ENCODE results near the gene KRTAP12-3. TPM values are rescaled to one million over a fixed set of nuclear protein-coding genes. Genes with fewer than 3 reads are reported as not detected.
"Not testable (repeated sequence)": the region's sequence is repeated elsewhere in the genome, so short reads cannot be mapped to it uniquely, and the experiment has no call there.

Gene KRTAP12-3
- polyA plus RNA-seq, 3 donors, result not detected

DNA sequence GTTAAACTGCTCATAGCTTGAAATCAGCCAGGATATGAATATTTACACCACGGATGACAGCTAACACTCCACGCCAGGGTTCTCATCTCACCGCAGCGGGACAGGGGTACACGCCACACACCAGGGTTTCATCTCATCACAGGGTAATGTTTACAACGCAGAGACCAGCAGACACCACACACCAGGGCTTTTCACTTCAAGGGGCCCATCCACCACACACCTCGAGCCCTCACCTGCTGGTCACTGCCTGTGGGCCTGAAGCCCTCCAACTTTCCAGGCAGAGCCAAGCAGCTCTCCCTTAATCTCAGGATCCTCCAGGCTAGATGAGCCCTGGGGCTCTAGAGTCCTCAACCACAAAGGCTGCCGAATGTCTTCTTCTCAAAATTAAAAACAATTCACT, 37.9 kb downstream of the KRTAP12-3 start:
- Histone ChIP-seq H3K27me3 (ENCODE audit: control insufficient read depth in 2 of 2, insufficient read depth in 2 of 2, low read length in 2 of 2) (peaks cover 0 to 39% of the 10 kb centered on the region in 2 donors), H3K4me1 (ENCODE audit: control insufficient read depth in 1 of 2, insufficient read depth in 2 of 2, low read length in 2 of 2) (no peaks in the 10 kb centered on the region), H2AFZ (ENCODE audit: insufficient read depth, low read depth, low read length, poor library complexity, severe bottlenecking) (no peak overlapping the region), H4K20me1 (ENCODE audit: insufficient read depth, low read length) (no peaks in the 10 kb centered on the region), H3K9ac (ENCODE audit: insufficient read depth, low read length, poor library complexity, severe bottlenecking) (no peak overlapping the region), H3K4me2 (replicated peaks; ENCODE audit: extremely low read depth, low read length, poor library complexity, severe bottlenecking) (no peak overlapping the region), H3K9me3 (replicated peaks in 1 of 2; ENCODE audit: control insufficient read depth in 1 of 2, insufficient read depth in 1 of 2, low read length in 2 of 2) (peaks cover 0 to 15% of the 10 kb centered on the region in 2 donors), H3K79me2 (ENCODE audit: insufficient read depth, low read length) (no peaks in the 10 kb centered on the region), H3K4me3 (replicated peaks in 1 of 3; ENCODE audit: low read depth in 2 of 3, low read length in 3 of 3) (no peak overlapping the region), H3K27ac (ENCODE audit: low read depth in 1 of 2, low read length in 2 of 2) (no peak overlapping the region), H3K36me3 (replicated peaks in 1 of 2; ENCODE audit: control insufficient read depth in 1 of 2, insufficient read depth in 2 of 2, low read length in 2 of 2) (no peaks in the 10 kb centered on the region)
- intact Hi-C loops (cut with micrococcal nuclease), result no loop called here
- Mint-ChIP-seq H3K9me3 (peaks cover 6 to 23% (median 16%) of the 10 kb centered on the region in 7 donors), H3K27me3 (ENCODE audit: low read depth in 3 of 3) (peaks cover 38 to 72% (median 50%) of the 10 kb centered on the region in 3 donors), H3K27ac (no peak overlapping the region), H3K4me1 (no peaks in the 10 kb centered on the region), H3K36me3 (no peaks in the 10 kb centered on the region), H3K4me3 (peak overlapping the region in 1 of 2 donors; percentile 46)
- WGBS (ENCODE audit: insufficient coverage), result 85% methylated on average over 8 of the region's 8 CpGs
- DNase-seq, result no peak
- TF ChIP-seq, protein P1, sequence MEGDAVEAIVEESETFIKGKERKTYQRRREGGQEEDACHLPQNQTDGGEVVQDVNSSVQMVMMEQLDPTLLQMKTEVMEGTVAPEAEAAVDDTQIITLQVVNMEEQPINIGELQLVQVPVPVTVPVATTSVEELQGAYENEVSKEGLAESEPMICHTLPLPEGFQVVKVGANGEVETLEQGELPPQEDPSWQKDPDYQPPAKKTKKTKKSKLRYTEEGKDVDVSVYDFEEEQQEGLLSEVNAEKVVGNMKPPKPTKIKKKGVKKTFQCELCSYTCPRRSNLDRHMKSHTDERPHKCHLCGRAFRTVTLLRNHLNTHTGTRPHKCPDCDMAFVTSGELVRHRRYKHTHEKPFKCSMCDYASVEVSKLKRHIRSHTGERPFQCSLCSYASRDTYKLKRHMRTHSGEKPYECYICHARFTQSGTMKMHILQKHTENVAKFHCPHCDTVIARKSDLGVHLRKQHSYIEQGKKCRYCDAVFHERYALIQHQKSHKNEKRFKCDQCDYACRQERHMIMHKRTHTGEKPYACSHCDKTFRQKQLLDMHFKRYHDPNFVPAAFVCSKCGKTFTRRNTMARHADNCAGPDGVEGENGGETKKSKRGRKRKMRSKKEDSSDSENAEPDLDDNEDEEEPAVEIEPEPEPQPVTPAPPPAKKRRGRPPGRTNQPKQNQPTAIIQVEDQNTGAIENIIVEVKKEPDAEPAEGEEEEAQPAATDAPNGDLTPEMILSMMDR (IDR thresholded peaks at IDR 0.05), result no peak

DNA sequence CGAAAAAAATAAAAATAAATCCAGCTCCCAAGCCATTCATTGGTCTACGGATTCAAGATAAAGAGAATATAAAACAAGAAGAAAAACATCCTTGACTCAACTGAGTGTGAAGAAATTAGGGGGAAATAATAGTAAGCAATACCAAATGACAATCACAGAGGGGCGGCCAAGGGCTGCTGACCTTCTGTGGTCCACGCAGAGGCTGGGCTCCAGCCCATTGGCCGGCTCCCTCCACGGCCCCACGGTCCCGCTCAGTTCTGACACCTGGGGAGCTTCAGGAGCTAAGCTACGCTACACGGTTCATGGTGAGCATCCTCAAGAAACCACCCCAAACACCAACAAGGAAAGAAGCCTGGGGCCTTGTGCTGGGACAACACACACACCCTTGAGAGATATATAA, 38.8 kb downstream of the KRTAP12-3 start:
- H4K20me1 ChIP-seq (ENCODE audit: insufficient read depth, low read length), result no peaks in the 10 kb centered on the region
- peaks cover 0 to 15% of the 10 kb centered on the region in 2 donors for H3K9me3 ChIP-seq (replicated peaks in 1 of 2; ENCODE audit: control insufficient read depth in 1 of 2, insufficient read depth in 1 of 2, low read length in 2 of 2)
- Mint-ChIP-seq H3K27ac (no peak overlapping the region), H3K9me3 (peaks cover 6 to 23% (median 16%) of the 10 kb centered on the region in 7 donors), H3K4me1 (no peaks in the 10 kb centered on the region), H3K36me3 (no peaks in the 10 kb centered on the region), H3K27me3 (ENCODE audit: low read depth in 3 of 3) (peaks cover 44 to 79% (median 52%) of the 10 kb centered on the region in 3 donors), H3K4me3 (no peak overlapping the region)
- H3K4me1 ChIP-seq (ENCODE audit: control insufficient read depth in 1 of 2, insufficient read depth in 2 of 2, low read length in 2 of 2), result no peaks in the 10 kb centered on the region
- no peak overlapping the region for H3K27ac ChIP-seq (ENCODE audit: low read depth in 1 of 2, low read length in 2 of 2)
- no peaks in the 10 kb centered on the region for H3K79me2 ChIP-seq (ENCODE audit: insufficient read depth, low read length)
- 81% methylated on average over 8 of the region's 10 CpGs for WGBS (ENCODE audit: insufficient coverage)
- H3K36me3 ChIP-seq (replicated peaks in 1 of 2; ENCODE audit: control insufficient read depth in 1 of 2, insufficient read depth in 2 of 2, low read length in 2 of 2), result no peaks in the 10 kb centered on the region
- no peak for DNase-seq
- no peak overlapping the region for H3K4me2 ChIP-seq (replicated peaks; ENCODE audit: extremely low read depth, low read length, poor library complexity, severe bottlenecking)
- TF ChIP-seq, protein P1 (IDR thresholded peaks at IDR 0.05), result no peak
- intact Hi-C loops (cut with micrococcal nuclease), result no loop called here
- peaks cover 0 to 39% of the 10 kb centered on the region in 2 donors for H3K27me3 ChIP-seq (ENCODE audit: control insufficient read depth in 2 of 2, insufficient read depth in 2 of 2, low read length in 2 of 2)
- H2AFZ ChIP-seq (ENCODE audit: insufficient read depth, low read depth, low read length, poor library complexity, severe bottlenecking), result no peak overlapping the region
- no peak overlapping the region for H3K9ac ChIP-seq (ENCODE audit: insufficient read depth, low read length, poor library complexity, severe bottlenecking)
- no peak overlapping the region for H3K4me3 ChIP-seq (replicated peaks in 1 of 3; ENCODE audit: low read depth in 2 of 3, low read length in 3 of 3)

DNA sequence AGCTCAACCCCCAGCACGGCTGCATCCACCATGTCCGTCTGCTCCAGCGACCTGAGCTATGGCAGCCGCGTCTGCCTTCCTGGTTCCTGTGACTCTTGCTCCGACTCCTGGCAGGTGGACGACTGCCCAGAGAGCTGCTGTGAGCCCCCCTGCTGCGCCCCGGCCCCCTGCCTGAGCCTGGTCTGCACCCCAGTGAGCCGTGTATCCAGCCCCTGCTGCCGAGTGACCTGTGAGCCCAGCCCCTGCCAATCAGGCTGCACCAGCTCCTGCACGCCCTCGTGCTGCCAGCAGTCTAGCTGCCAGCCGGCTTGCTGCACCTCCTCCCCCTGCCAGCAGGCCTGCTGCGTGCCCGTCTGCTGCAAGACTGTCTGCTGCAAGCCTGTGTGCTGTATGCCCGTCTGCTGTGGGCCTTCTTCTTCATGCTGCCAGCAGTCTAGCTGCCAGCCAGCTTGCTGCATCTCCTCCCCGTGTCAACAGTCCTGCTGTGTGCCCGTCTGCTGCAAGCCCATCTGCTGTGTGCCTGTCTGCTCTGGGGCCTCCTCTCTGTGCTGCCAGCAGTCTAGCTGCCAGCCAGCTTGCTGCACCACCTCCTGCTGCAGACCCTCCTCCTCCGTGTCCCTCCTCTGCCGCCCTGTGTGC, 39.6 kb downstream of the KRTAP12-3 start, which contains the start of gene KRTAP10-12:
TSS of gene KRTAP10-12 (plus strand) at position 1 of the 639 bp plus-strand sequence. CDS start at position 31, 30 bp downstream.
- DNase-seq; H4K20me1 ChIP-seq (ENCODE audit: insufficient read depth, low read length); H3K27ac ChIP-seq (ENCODE audit: low read depth in 1 of 2, low read length in 2 of 2); H3K9ac ChIP-seq (ENCODE audit: insufficient read depth, low read length, poor library complexity, severe bottlenecking); H3K4me1 Mint-ChIP-seq; H2AFZ ChIP-seq (ENCODE audit: insufficient read depth, low read depth, low read length, poor library complexity, severe bottlenecking); H3K36me3 ChIP-seq (replicated peaks in 1 of 2; ENCODE audit: control insufficient read depth in 1 of 2, insufficient read depth in 2 of 2, low read length in 2 of 2); H3K79me2 ChIP-seq (ENCODE audit: insufficient read depth, low read length); H3K4me3 ChIP-seq (replicated peaks in 1 of 3; ENCODE audit: low read depth in 2 of 3, low read length in 3 of 3); H3K36me3 Mint-ChIP-seq; H3K4me1 ChIP-seq (ENCODE audit: control insufficient read depth in 1 of 2, insufficient read depth in 2 of 2, low read length in 2 of 2); intact Hi-C loops (cut with micrococcal nuclease); H3K4me2 ChIP-seq (replicated peaks; ENCODE audit: extremely low read depth, low read length, poor library complexity, severe bottlenecking): not testable (repeated sequence)
- peak within 1 kb of the TSS in 1 of 7 donors; percentile 2 for H3K27ac Mint-ChIP-seq
- Histone ChIP-seq H3K9me3 (replicated peaks in 1 of 2; ENCODE audit: control insufficient read depth in 1 of 2, insufficient read depth in 1 of 2, low read length in 2 of 2) (peaks cover 0 to 14% of the 10 kb centered on the region in 2 donors), H3K27me3 (ENCODE audit: control insufficient read depth in 2 of 2, insufficient read depth in 2 of 2, low read length in 2 of 2) (peaks cover 0 to 42% of the 10 kb centered on the region in 2 donors)
- peaks cover 47 to 80% (median 52%) of the 10 kb centered on the region in 3 donors for H3K27me3 Mint-ChIP-seq (ENCODE audit: low read depth in 3 of 3)
- 61% methylated on average over 9 of the region's 21 CpGs for WGBS (ENCODE audit: insufficient coverage)
- peaks cover 6 to 17% (median 12%) of the 10 kb centered on the region in 7 donors for H3K9me3 Mint-ChIP-seq
- peak within 1 kb of the TSS in 1 of 2 donors; percentile 74 for H3K4me3 Mint-ChIP-seq
